Measurements from ENCODE around the gene EFCAB6.

Gene EFCAB6

GRCh38 chr22:43820651-43821305 is 8.7 kb upstream of the EFCAB6 start:
- DNase-seq, result no peak
- in situ Hi-C loops (cut with MboI; ENCODE audit: low pct_unique_long_range_greater_than_20kb, low sequenced_read_pairs), result no loop called here

GRCh38 chr22:43819931-43820640 is 8.0 kb upstream of the EFCAB6 start:
- no peak for DNase-seq
- in situ Hi-C loops (cut with MboI; ENCODE audit: low pct_unique_long_range_greater_than_20kb, low sequenced_read_pairs), result no loop called here

GRCh38 chr22:43819421-43819921 is 7.4 kb upstream of the EFCAB6 start:
- DNase-seq, result no peak
- in situ Hi-C loops (cut with MboI; ENCODE audit: low pct_unique_long_range_greater_than_20kb, low sequenced_read_pairs), result no loop called here

GRCh38 chr22:43818981-43819380 is 6.9 kb upstream of the EFCAB6 start:
- DNase-seq, result no peak
- in situ Hi-C loops (cut with MboI; ENCODE audit: low pct_unique_long_range_greater_than_20kb, low sequenced_read_pairs), result no loop called here

- in situ Hi-C loops (cut with MboI; ENCODE audit: low pct_unique_long_range_greater_than_20kb, low sequenced_read_pairs), result no loop called here
- DNase-seq, result no peak
Measured at GRCh38 chr22:43817402-43817801, 5.3 kb upstream of the EFCAB6 start.

- DNase-seq, result no peak
- in situ Hi-C loops (cut with MboI; ENCODE audit: low pct_unique_long_range_greater_than_20kb, low sequenced_read_pairs), result no loop called here
Measured at GRCh38 chr22:43814264-43814663, 2.2 kb upstream of the EFCAB6 start.

- in situ Hi-C loops (cut with MboI; ENCODE audit: low pct_unique_long_range_greater_than_20kb, low sequenced_read_pairs), result no loop called here
- no peak for DNase-seq
Measured at GRCh38 chr22:43812890-43813289, 785 bp upstream of the EFCAB6 start.

- in situ Hi-C loops (cut with MboI; ENCODE audit: low pct_unique_long_range_greater_than_20kb, low sequenced_read_pairs), result no loop called here
- DNase-seq, result no peak
Measured at GRCh38 chr22:43811777-43812148, 342 bp downstream of the EFCAB6 start.

- in situ Hi-C loops (cut with MboI; ENCODE audit: low pct_unique_long_range_greater_than_20kb, low sequenced_read_pairs), result no loop called here
- no peak for DNase-seq
Measured at GRCh38 chr22:43802897-43803495, 9.1 kb downstream of the EFCAB6 start.

- in situ Hi-C loops (cut with MboI; ENCODE audit: low pct_unique_long_range_greater_than_20kb, low sequenced_read_pairs), result no loop called here
- no peak for DNase-seq
Measured at GRCh38 chr22:43800970-43801369, 11.1 kb downstream of the EFCAB6 start.

GRCh38 chr22:43798492-43798891 is 13.6 kb downstream of the EFCAB6 start:
- no peak for DNase-seq
- in situ Hi-C loops (cut with MboI; ENCODE audit: low pct_unique_long_range_greater_than_20kb, low sequenced_read_pairs), result no loop called here

- in situ Hi-C loops (cut with MboI; ENCODE audit: low pct_unique_long_range_greater_than_20kb, low sequenced_read_pairs), result no loop called here
- peak; percentile 10 for DNase-seq
Measured at GRCh38 chr22:43796567-43796966, 15.5 kb downstream of the EFCAB6 start.

GRCh38 chr22:43795320-43795719 is 16.8 kb downstream of the EFCAB6 start:
- no peak for DNase-seq
- in situ Hi-C loops (cut with MboI; ENCODE audit: low pct_unique_long_range_greater_than_20kb, low sequenced_read_pairs), result no loop called here

- DNase-seq, result no peak
- in situ Hi-C loops (cut with MboI; ENCODE audit: low pct_unique_long_range_greater_than_20kb, low sequenced_read_pairs), result no loop called here
Measured at GRCh38 chr22:43792905-43793304, 19.2 kb downstream of the EFCAB6 start.

GRCh38 chr22:43789452-43789851 is 22.7 kb downstream of the EFCAB6 start:
- in situ Hi-C loops (cut with MboI; ENCODE audit: low pct_unique_long_range_greater_than_20kb, low sequenced_read_pairs), result no loop called here
- no peak for DNase-seq

- in situ Hi-C loops (cut with MboI; ENCODE audit: low pct_unique_long_range_greater_than_20kb, low sequenced_read_pairs), result no loop called here
- DNase-seq, result no peak
Measured at GRCh38 chr22:43783777-43784176, 28.3 kb downstream of the EFCAB6 start.

GRCh38 chr22:43782448-43782847 is 29.7 kb downstream of the EFCAB6 start:
- DNase-seq, result no peak
- in situ Hi-C loops (cut with MboI; ENCODE audit: low pct_unique_long_range_greater_than_20kb, low sequenced_read_pairs), result no loop called here

- peak; percentile 77 for DNase-seq
Measured at GRCh38 chr22:43777286-43777685, 34.8 kb downstream of the EFCAB6 start.

GRCh38 chr22:43776081-43776670 is 35.9 kb downstream of the EFCAB6 start:
- DNase-seq, result no peak
- in situ Hi-C loops (cut with MboI; ENCODE audit: low pct_unique_long_range_greater_than_20kb, low sequenced_read_pairs), result no loop called here

More at GRCh38 chr22:43777286-43777685, 34.8 kb downstream of the EFCAB6 start:
- in situ Hi-C loops (cut with MboI; ENCODE audit: low pct_unique_long_range_greater_than_20kb, low sequenced_read_pairs), result no loop called here

GRCh38 chr22:43774318-43774915 is 37.7 kb downstream of the EFCAB6 start:
- in situ Hi-C loops (cut with MboI; ENCODE audit: low pct_unique_long_range_greater_than_20kb, low sequenced_read_pairs), result no loop called here
- no peak for DNase-seq
